ENCODE measurements around the gene SCART1.
"Not testable (repeated sequence)": the region's sequence is repeated elsewhere in the genome, so short reads cannot be mapped to it uniquely, and the experiment has no call there.

SCART1 gene

DNA sequence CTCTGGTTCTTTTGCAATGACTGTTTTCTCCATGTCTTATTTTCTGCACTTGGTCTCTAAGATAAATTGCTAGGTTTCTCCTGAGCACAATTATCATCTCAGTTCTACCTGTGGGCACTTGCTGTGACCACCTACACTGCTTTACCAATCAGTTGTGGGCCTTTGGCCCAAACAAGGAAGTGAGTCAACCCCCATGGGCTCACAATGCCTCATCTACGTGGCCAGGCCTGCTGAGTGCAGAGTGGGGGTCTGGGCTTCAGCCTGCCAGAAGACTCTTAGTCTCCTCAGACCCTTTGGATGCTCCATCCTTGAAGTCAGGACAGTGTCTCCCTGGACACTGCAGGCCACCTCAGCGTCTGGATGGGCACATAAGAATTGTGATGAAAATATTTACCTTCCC is 20.3 kb downstream of the SCART1 start:
- no peak for DNase-seq (ENCODE audit: low spot score)

DNA sequence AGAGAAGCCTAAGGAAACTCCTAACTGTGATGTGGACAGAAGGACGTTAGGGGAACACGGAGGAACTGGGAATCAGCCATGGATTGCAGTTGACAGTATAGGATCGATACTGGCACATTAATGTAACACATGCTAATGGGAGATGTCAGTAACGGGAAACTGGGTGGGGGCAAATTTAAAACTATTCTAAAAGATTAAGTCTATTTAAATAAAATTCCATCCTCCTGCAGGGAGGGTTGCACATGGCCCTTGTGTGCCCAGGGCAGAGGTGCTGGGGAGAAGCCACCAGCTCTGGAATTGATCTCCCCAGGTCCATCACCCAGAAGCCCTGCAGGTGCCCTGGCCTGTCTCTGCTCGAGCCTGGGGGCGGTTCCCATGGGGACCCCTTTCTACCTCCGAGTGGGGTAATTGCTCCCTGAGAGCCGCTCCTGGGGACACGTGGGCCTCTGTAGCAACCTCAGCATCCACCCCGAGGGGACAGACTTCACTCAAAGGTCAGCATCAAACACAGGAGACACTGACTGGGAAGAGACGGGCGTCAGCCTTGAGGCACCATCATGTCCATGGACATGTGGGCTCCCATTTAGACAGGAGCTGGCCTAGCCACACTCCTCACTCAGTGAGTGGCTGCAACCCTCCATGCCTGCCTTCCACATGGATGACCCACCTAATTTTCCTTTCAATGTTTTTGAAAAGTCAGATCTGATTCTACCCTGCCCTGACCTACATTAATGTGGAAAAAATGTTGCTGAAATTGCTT is 21.1 kb downstream of the SCART1 start:
- DNase-seq (ENCODE audit: low spot score) = no peak

DNA sequence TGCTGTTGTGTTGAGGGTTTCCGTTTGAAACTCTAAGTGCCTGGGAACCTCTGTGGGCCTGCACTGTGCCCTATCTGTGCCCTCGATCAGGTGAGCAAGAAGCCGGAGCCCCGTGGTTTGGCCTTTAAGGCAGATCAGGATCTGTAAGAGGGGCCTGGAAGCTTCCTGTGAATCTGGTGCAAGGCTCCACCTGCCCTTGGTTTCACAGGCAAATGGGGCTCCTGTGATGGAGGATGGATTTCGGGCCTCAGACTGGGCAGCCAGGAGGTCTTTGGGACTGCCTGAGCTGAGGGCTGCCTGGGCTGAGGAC is 21.6 kb downstream of the SCART1 start:
- DNase-seq (ENCODE audit: low spot score) = no peak

DNA sequence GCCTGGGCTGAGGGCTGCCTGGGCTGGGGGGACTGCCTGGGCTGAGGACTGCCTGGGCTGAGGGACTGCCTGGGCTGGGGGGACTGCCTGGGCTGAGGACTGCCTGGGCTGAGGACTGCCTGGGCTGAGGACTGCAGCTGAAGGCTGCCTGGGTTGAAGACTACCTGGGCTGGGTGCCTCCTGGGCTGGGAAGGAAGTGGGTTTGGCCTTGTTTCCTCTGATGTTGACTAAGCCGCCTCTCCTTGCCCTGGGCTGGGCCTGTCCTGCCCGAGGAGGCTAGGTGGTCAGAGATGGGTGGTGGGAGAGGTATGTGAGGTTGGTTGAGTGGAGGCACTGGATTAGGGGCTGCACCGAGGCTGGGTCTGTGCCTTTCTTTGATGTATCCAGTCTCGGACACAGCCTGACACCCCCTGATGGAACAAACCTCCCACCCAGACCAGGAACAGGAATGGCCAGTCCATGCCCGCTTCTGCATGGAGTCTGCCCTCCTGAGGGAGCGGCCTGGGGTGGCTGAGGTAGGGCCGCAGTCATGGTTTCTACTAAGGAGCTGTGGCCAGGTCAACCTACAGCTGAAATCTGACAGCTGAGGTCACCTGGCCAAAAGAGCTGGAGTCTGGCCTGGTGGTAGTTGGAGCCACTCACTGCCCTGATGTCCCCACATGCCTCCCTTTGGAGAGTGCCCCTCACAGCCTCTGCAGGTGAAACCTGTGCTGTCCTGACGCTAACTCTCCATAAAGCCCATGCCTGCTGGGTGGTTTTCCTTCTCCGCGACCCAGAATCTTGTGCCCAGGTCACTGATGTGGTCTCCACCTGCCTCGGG is 22.3 kb downstream of the SCART1 start:
- DNase-seq (ENCODE audit: low spot score) = no peak

DNA sequence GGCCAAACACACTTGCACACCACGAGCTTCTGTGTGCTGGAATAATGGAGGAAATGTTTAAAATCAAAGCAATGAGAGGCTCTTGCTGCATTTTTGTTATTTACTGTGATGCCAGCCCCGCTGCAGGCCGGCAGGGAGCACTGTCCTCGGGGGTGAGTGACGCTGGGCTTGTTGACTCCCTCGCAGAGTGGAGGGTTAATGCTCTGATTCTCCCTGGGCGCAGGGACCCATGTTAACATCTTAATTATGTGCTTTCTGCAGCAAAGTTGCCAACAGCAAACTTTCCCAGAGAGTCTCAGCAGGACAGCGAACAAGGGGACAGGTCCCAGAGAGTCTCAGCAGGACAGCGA is 22.9 kb downstream of the SCART1 start:
- no peak for DNase-seq (ENCODE audit: low spot score)

DNA sequence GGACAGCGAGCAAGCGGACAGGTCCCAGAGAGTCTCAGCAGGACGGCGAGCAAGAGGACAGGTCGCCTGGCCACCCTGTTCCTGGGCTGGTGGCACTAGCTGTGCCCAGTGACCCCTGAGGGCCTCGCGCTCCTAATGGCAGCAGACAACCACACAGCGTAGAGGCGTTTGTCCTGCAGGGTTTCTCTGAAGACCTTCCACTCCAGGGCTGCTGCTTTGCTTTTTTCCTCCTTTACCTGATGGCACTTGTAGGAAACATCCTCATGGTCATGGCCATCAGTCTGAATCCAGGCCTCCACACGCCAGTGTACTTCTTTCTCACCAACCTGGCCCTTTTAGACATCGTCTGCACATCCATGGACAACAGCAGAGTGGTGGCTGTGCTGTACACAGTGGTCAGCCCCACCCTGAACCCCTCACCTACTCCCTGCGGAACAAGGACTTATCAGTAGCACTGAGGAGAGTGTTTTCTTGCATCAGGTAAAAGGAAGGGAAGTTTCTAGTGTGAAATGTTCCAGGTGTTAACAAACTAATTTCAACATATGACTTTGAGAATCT is 27.4 kb downstream of the SCART1 start:
- no peak for DNase-seq (ENCODE audit: low spot score)

DNA sequence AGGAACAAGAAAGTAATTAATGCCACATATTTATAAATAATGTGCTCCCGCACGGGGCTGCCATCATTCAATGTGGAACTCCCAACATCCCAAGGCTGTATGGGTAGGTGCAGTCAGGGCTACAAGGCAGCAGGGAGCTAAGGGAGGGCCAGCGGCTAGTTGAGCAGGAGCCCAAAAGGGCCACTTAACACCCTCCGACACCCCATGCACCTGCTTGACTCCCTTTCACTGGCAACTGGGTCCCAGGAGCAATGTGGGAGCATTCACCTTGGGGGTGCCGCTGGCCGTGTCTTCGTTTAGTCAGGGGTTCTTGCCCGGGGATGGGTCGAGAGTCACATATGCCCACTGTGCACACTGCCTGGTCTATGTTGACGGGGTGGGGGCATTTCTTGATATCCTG is 27.9 kb downstream of the SCART1 start:
- DNase-seq (ENCODE audit: low spot score) = no peak

DNA sequence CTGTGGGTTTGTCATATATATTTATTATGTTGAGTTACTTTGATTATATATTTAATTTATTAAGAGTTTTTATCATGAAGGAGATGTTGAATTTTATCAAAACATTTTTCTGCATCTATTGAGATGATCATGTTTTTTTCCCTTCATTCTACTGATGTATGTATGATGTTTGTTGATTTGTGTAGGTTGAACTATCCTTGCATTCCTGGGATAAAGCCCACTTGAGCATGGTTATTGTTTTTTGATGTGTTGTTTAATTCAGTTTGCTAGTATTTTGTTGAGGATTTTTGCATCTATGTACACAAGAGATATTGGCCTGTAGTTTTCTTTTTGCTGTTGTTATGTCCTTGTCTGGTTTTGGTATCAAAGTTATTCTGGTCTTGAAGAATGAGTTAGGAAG is 31.1 kb downstream of the SCART1 start:
- DNase-seq (ENCODE audit: low spot score) = no peak

DNA sequence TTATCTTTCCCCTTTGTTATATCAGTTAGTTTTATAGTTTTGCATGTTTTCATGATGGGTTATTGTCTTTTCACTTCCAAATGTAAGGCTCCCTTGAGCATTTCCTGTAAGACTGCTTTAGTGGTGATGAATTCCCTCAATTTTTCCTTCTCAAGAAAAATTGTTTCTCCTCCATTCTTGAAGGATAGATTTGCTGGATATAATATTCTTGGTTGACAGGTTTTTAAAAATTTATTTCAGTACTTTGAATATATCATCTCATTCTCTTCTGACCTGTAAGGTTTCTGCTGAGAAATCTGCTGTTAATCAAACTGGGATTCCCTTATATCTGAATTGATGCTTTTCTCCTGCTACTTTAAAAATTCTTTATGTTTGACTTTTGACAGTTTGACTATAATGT is 33.3 kb downstream of the SCART1 start:
- DNase-seq (ENCODE audit: low spot score) = no peak

DNA sequence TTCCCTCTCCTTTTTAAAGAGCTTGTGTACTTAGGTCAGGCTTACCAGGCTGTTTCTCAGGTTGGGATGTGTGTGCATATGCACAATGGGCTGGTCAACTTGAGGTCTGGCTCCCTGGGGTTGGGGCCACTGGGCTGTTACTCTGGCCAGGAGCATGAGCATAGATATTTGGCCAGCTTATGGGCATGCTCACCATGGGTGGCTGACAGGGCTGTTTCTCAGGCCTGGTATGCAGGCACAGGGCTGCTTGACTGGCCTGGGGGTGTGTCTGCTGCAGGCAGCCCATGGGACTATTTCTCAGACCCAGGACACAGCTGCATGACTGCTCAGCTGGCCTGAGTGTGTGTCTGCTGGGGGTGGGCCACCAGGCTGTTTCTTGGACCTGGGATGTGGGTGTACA is 34.6 kb downstream of the SCART1 start:
- DNase-seq (ENCODE audit: low spot score) = no peak

DNA sequence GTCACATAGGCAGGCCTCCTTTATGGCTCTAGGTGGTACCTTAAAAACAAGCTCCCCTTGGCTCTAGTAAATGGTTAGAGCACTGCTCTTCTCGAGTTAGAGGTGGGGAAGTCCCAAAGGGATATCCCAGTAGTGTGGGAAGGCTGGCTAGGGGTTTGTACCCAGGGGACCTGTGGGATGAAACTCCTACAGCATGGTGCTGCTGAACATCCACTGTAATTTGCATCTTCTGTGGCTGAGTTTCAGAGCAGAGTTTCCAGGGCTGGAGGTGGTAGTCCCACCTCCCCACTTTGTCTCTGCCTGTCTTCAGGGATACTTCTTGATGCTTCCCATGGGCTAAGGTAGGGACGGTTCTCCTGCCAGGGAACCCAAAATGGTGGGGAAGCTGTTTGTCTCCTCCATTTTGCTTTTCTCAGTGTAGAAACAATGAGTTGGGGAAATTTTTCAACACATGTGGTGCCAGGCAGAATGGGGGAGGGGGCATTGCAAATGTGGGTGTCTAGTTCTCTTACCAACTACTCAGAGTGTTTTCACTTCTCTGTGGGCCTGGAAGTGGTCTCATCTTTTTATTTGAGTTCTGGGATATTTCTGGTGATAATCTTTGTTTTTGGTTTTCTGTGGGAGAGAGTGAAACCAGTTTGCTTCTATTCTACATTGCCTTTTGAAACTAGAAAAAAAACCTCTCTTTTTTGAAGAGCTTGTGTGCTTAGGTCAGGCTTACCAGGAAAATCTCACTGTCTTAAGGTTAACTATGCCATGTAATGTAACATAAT is 36.3 kb downstream of the SCART1 start:
- DNase-seq (ENCODE audit: low spot score) = no peak

DNA sequence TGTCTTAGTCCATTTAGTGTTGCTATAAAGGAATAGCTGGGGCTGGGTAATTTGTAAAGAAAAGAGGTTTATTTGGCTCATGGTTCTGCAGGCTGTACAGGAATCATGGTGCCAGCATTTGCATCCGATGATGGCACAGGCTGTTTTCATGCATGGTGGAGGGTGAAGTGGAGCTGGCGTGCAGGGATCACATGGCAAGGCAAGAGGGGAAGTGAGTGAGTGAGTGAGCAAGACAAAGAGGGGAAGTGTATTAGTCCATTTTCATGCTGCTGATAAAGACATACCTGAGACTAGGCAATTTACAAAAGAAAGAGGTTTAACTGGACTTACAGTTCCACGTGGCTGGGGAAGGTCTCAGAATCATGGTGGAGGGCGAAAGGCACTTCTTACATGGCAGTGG is 39.8 kb downstream of the SCART1 start:
- DNase-seq (ENCODE audit: low spot score) = not testable (repeated sequence)

DNA sequence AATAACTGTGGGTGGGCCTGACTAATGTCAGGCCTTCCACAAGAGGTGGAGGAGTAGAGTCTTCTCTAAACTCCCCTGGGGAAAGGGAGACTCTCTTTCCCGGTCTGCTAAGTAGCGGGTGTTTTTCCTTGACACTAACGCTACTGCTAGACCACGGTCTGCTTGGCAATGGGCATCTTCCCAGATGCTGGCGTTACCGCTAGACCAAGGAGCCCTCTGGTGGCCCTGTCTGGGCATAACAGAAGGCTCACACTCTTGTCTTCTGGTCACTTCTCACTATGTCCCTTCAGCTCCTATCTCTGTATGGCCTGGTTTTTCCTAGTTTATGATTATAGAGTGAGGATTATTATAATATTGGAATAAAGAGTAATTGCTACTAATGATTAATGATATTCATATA is 43.6 kb downstream of the SCART1 start:
- not testable (repeated sequence) for DNase-seq (ENCODE audit: low spot score)

DNA sequence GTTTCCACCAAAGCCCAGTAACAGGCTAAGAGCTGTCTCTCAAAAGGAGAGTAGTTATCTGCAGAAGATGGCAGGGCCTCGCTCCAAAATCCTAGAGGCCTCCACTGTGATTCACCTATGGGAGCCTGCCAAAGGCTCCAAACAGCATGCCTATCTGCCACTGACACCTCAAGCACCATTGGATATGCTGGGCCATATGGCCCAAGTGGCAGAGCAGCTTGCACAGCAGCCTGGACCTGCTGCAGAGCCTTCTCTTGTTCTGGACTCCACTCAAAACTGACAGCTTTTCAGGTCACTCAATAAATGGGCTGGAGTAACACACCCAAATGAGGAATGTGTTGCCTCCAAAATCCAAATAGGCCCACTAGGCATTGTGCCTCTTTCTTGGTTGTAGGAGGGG is 45.4 kb downstream of the SCART1 start:
- DNase-seq (ENCODE audit: low spot score) = not testable (repeated sequence)

DNA sequence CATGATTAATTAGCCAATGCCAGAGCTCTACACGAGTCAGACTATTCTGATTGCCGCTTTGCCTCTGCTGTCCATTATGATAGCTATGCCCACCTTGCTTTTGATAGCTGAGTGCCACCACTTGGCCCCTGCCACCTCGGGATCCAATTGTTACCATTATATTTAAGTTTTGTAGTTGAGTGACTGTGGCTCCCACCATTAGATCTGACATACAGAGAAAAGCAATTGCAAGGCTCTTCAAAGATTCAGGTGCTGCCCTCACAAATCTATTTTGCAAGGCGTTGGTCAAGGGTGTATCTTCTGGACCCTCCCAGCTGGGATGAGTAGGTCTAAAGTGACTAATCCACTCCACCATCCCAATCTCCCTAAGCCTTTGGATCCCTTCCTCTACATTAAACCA is 47.2 kb downstream of the SCART1 start:
- DNase-seq (ENCODE audit: low spot score) = not testable (repeated sequence)

DNA sequence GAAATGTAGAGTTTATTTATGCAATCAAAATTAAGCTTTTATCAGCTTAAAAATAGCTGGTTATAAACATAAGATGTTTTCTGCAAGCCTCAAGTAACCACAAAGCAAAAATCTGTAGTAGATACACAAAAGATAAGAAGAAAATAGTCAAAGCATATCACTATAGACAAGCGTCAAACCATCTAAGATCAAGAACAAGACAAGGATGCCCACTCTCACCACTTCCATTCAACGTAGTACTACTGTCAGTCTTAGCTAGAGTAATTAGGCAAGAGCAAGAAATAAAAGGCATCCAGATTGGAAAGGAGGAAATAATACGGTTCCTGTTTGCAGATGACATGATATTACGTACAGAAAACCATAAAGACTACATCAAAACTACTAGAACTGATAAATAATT is 56.0 kb downstream of the SCART1 start:
- DNase-seq (ENCODE audit: low spot score) = no peak

DNA sequence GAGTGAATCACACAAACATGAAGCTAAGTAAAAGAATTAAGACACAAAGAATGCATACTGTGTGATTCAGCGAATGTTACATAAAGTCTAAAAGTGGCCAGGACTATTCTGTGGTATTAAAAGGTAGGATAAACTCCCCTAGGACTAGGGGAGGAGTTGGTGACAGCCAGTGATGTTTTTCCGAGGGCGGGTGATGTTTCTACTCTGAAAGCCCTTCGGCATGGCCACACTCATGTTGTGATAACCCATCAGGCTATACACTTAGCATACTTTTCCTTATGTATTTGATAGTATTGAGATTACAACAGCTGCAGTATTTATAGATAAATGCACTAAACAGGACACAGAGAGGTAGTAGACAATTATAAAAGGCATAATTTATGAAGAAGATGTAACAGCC is 57.7 kb downstream of the SCART1 start:
- no peak for DNase-seq (ENCODE audit: low spot score)

DNA sequence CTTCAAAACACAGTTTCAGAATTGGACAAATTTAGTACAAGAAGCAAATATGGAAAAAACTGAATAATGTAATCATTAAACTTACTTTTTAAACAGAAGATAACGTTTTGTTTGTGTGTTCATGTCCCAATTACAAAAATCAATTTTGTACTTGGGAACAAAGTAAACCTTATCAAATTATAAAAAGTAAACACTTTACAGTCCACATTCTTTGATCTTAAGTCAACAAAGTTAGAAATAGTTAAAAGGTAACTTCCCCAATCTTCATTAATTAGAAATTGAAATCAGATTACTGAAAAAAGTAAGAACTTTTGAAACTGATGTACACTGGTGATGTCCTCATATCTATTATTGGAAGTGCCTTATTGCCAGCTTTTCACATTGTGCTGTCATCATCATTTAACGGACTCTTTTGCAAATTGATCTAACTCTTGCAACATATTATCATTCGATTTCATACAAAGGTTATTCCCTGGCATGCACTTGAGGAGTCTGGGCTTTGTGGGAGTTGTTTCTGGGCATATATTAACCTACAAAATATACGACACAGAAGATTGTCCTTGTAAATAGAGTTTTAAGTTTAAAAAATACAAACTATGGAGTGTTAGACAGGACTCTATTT is 58.3 kb downstream of the SCART1 start:
- no peak for DNase-seq (ENCODE audit: low spot score)

DNA sequence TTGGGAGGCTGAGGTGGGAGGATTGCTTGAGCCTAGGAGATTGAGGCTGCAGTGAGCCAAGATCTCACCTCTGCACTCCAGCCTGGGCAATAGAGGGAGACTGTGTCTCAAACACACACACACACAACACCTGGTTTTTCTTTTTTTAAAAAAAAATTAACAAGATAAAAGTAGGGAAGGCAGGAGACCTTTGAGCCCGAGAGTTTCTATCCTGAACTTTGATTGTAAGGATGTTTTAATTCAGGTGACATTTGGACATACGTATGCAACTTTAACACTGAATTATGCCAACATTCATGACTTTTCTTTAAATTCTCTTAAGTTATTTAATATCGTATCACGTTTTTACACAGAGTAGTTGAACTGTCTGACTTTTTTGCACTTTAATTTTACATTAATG is 61.7 kb downstream of the SCART1 start:
- no peak for DNase-seq (ENCODE audit: low spot score)

DNA sequence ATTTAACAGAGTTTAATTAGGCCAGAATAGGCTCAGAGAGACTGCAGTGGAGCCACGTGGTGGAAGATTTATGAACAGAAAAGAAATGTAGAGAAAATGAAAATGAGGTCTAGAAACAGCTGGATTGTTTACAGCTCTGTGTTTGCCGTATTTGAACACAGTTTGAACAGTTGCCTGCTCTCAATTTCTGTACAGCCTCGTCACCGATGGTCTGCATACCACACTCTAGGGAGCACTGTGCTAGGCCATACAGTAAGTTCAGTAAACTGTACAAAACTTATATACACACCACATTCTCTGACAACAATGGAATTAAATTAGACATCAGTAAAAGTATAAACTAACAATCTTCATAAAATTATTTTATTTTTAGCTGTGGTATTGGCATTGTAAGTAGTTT is 62.3 kb downstream of the SCART1 start:
- DNase-seq (ENCODE audit: low spot score) = no peak

DNA sequence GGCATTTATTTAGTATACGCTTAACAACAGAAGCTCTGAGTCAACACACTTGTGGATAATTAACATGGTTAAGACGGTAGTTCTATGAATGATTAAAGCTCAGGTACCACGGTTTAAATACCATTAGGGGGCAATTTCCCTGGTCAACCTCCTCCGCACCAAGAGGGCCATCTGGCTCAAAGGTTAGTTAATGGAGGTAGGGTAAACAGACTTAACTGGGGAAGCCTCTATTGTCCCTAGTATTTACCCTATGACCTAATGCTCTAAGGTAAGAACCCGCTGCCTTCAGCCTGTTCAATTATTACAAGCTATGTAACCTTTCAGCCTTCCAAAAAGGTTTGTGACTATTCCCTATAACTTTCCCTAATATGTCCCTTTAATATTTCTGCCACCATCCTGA is 64.8 kb downstream of the SCART1 start:
- DNase-seq (ENCODE audit: low spot score) = not testable (repeated sequence)

Measured in RKO (cell line).